Heart right ventricle (tissue), 16 donors: ENCODE data around the gene KCNK13. TPM values are rescaled to one million over a fixed set of nuclear protein-coding genes. Genes with fewer than 3 reads are reported as not detected.

ENCODE experiments used
- ATAC-seq, 8 donors: fragments of 200-7000 bp; cut with Tn5 transposase; one replicate each; pipeline ENCODE4 v1.9.1; 2020; ENCODE audit warnings: mild to moderate bottlenecking in 8 of 8, moderate library complexity in 8 of 8, moderate number of reproducible peaks in 1 of 8
- DNase-seq, 2 donors: peaks; one replicate each; pipeline ENCODE4 v3.0.0-alpha.2; 2020
- H3K27ac ChIP-seq, 10 donors: fragments of 200-600 bp; sonication (generic) in 2 of 10; one replicate each; pipeline versions ENCODE4 v1.5.0 to v1.8.0; 2020 to 2022; ENCODE audit warnings: mild to moderate bottlenecking in 3 of 10
- H3K27me3 ChIP-seq, 7 donors: fragments of 200-600 bp; one replicate each; pipeline ENCODE4 v1.8.0; 2021 to 2022; ENCODE audit warnings: mild to moderate bottlenecking in 2 of 7
- H3K36me3 ChIP-seq, 9 donors: fragments of 200-600 bp; sonication (generic) in 1 of 9; one replicate each; pipeline versions ENCODE4 v1.5.0 to v1.8.0; 2020 to 2022; ENCODE audit warnings: mild to moderate bottlenecking in 2 of 9
- H3K4me1 ChIP-seq, 9 donors: fragments of 200-600 bp; sonication (generic) in 1 of 9; one replicate each; pipeline versions ENCODE4 v1.5.0 to v1.8.0; 2020 to 2022; ENCODE audit warnings: mild to moderate bottlenecking in 4 of 9
- H3K4me3 ChIP-seq, 10 donors: fragments of 200-600 bp; sonication (generic) in 2 of 10; one replicate each; pipeline versions ENCODE4 v1.5.0 to v1.8.0; 2020 to 2022; ENCODE audit warnings: mild to moderate bottlenecking in 7 of 10, moderate library complexity in 2 of 10
- H3K9me3 ChIP-seq, 11 donors: fragments of 200-600 bp in 10 of 11; sonication (generic) in 2 of 11; one replicate each; pipeline versions ENCODE4 v1.5.0 to v1.8.0; 2013 to 2022; ENCODE audit warnings: mild to moderate bottlenecking in 2 of 11, control low read depth in 1 of 11, moderate library complexity in 1 of 11
- CTCF ChIP-seq, 9 donors: fragments of 200-600 bp; sonication (generic) in 2 of 9; IDR thresholded peaks; one replicate each; pipeline versions ENCODE4 v1.5.0 to v1.8.0; 2021 to 2022; ENCODE audit warnings: antibody characterized with exemption in 9 of 9, mild to moderate bottlenecking in 5 of 9, moderate library complexity in 1 of 9
- WGBS, 2 donors: extraction: QIAGEN DNeasy Blood & Tissue Kit; methylation state at CpG; one replicate each; pipeline ENCODE4 v1.1.7; 2013; ENCODE audit warnings: inconsistent platforms in 1 of 2; 5-methylcytosine and 5-hydroxymethylcytosine counted together
- intact Hi-C, 10 donors: fragments of 100-400 bp; cut with DNase I; formaldehyde crosslinking; loops; one replicate each; pipeline versions ENCODE4 v1.11.1 to v1.14.2; 2022
- polyA plus RNA-seq, 2 donors: library from polyadenylated mRNA; stranded (reverse); fragments of 200-250 nt; gene quantifications; one replicate each; pipeline ENCODE4 v1.2.3, GENCODE V29; 2013
- total RNA-seq, 10 donors: library from RNA; stranded (reverse); fragmentation: NEBNext Ultra II Directional in 3 of 10; extraction: Animal tissue kit (Norgen Biotek cat#: 25700) in 3 of 10; gene quantifications; one replicate each; pipeline versions ENCODE4 v1.2.1 to v1.2.4, GENCODE V29; 2021 to 2023
- donor health status: Arrhythmogenic right ventricular cardiomyopathy.
- donor health status: ischemic (EF 13 %, LVEDD 7.1; RV severe dilation, severe dysfunction).
- donor health status: healthy with polysubstance abuse.
- donor health status: DM: no; HTN: yes; CAD: no.
- donor health status: DM: no; HTN: no; CAD: no.
- donor health status: ischemic (EF 25% LVEDD 6.9; RV normal size, moderate dysfunction).
- donor health status: ischemic (EF 25% LVEDD 5.7; RV mildly dilated, moderate dysfunction).
- donor health status: healthy.
- donor health status: DM: yes; HTN: yes; CAD: no.
- donor health status: Ischemic cardiomyopathy.
- donor health status: ischemic (EF 35%, LVEDD 5.7; RV mildly dilated, moderate dysfunction).
- donor health status: nonischemic (EF 11% LVEDD 7.7; RV severe dilation, severe dysfunction).
- donor health status: DM: yes; HTN: yes; CAD: no.
- donor health status: PGD.
- donor health status: ischemic (EF 29% LVEDD 5.4; RV normal size, mild dysfunction).
- donor health status: nonischemic (EF 23%, LVEDD 6.1; RV moderate dilation, normal function).

The KCNK13 gene
- total and polyA plus RNA-seq, 12 donors, result 0.15 to 9.6 (median 1.0) TPM

DNA sequence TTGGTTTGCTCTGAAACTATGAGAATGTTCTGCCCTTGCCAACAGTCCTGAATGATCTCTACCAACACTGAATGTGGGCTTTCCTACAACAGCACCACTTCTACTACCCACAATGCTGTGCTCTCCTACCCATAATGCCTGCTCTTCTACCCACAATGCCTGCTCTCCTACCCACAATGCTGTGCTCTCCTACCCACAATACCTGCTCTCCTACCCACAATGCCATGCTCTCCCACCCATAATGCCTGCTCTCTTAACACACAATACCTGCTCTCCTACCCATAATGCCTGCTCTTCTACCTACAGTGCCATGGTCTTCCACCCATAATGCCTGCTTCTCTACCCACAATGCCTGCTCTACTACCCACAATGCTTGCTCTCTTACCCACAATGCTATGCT is 92.3 kb downstream of the KCNK13 start:
- Histone ChIP-seq H3K27ac (no peak overlapping the region), H3K27me3 (no peaks in the 10 kb centered on the region), H3K4me1 (peaks cover 0 to 7% (median 0%) of the 10 kb centered on the region in 9 donors), H3K36me3 (no peaks in the 10 kb centered on the region), H3K9me3 (no peaks in the 10 kb centered on the region), H3K4me3 (no peak overlapping the region)
- no peak for DNase-seq
- ATAC-seq, result no peak
- no peak for TF ChIP-seq CTCF (IDR thresholded peaks at IDR 0.05)
- intact Hi-C loops, result no loop called here

DNA sequence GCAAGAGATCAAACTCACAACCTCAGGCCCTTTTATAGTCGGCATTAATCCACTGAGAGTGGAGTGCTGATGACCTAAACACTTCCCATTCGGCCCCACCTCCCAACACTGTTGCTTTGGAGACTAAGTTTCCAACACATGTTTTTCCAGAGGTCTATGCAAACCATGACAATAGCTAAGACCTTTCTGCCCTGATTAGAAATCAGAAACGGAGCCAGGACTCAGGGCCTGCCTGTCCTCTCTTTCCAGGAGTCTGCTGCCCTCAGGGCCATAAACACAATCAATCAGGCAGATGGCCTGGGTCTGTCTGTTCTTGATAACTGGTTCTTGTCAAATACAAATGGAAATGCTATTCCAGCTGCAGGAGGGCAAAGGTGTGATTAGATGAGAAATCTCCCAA is 97.4 kb downstream of the KCNK13 start:
- ATAC-seq, result peak in 6 of 8 donors; percentile 28 to 97 (median 82)
- Histone ChIP-seq H3K9me3 (no peaks in the 10 kb centered on the region), H3K4me1 (peaks cover 0 to 7% (median 0%) of the 10 kb centered on the region in 9 donors), H3K27ac (peak overlapping the region in 3 of 10 donors; percentile 3 to 39 (median 20)), H3K36me3 (no peaks in the 10 kb centered on the region), H3K4me3 (no peak overlapping the region), H3K27me3 (peaks cover 0 to 4% (median 0%) of the 10 kb centered on the region in 7 donors)
- WGBS, 2 donors, result 15 to 19% methylated on average over 3 of the region's 3 CpGs
- no peak for TF ChIP-seq CTCF (IDR thresholded peaks at IDR 0.05)
- no peak for DNase-seq
- intact Hi-C loops, result no loop called here

DNA sequence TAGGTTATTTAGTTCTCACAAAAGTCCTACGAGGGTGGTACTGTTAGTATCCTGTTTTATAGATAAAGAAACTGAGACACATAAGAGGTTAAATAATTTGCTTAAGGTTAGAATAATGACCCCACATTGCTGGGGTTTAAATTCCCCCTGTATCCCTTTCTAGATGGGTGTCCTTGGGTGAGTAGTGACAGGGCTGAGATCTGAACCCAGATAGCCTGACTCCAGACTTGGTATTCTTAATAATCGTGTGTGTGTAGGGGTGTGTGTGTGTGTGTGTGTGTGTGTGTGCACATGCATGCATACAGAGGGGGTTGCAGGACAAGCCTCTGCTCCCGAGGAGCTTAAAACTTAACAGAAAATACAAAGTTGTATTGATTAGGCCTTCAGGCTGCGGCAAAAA is 97.9 kb downstream of the KCNK13 start:
- intact Hi-C loops, result no loop called here
- H3K27me3 ChIP-seq, result peaks cover 0 to 4% (median 0%) of the 10 kb centered on the region in 7 donors
- no peaks in the 10 kb centered on the region for H3K36me3 ChIP-seq
- H3K4me1 ChIP-seq, result peaks cover 0 to 7% (median 0%) of the 10 kb centered on the region in 9 donors
- no peaks in the 10 kb centered on the region for H3K9me3 ChIP-seq
- WGBS, 2 donors, result 47 to 50% methylated on average over 4 of the region's 4 CpGs
- no peak overlapping the region for H3K27ac ChIP-seq
- H3K4me3 ChIP-seq, result no peak overlapping the region
- ATAC-seq (no peak), DNase-seq (no peak)
- no peak for TF ChIP-seq CTCF (IDR thresholded peaks at IDR 0.05)

- peaks cover 0 to 7% (median 0%) of the 10 kb centered on the region in 9 donors for H3K4me1 ChIP-seq
- DNase-seq (no peak), ATAC-seq (no peak)
- H3K9me3 ChIP-seq, result no peaks in the 10 kb centered on the region
- no peak overlapping the region for H3K27ac ChIP-seq
- no peak overlapping the region for H3K4me3 ChIP-seq
- intact Hi-C loops, result no loop called here
- H3K36me3 ChIP-seq, result no peaks in the 10 kb centered on the region
- H3K27me3 ChIP-seq, result peaks cover 0 to 4% (median 0%) of the 10 kb centered on the region in 7 donors
- TF ChIP-seq CTCF (IDR thresholded peaks at IDR 0.05), result no peak
- 84 to 91% methylated on average over 3 of the region's 3 CpGs for WGBS, 2 donors
Observed at GRCh38 chr14:90161129-90161528, 99.3 kb downstream of the KCNK13 start.
